Mucosa of rectum (tissue), 2 donors: Measurements from ENCODE around the gene C12orf57.
A peak's percentile ranks its signal among the peaks of the same experiment; 100 is the strongest.

Experiments
- H3K27ac ChIP-seq, 2 donors: one replicate each; pipeline ENCODE4 v1.7.0; 2013; ENCODE audit warnings: inconsistent platforms in 2 of 2, low read depth in 2 of 2, low read length in 2 of 2
- H3K27me3 ChIP-seq, 2 donors: one replicate each; pipeline ENCODE4 v1.7.0; 2013; ENCODE audit warnings: low read length in 2 of 2; ENCODE audit not compliant: control insufficient read depth in 2 of 2, insufficient read depth in 2 of 2
- H3K36me3 ChIP-seq, 2 donors: one replicate each; pipeline ENCODE4 v1.7.0; 2013; ENCODE audit warnings: low read length in 2 of 2; ENCODE audit not compliant: control insufficient read depth in 2 of 2, insufficient read depth in 2 of 2
- H3K4me1 ChIP-seq, 2 donors: one replicate each; pipeline ENCODE4 v1.7.0; 2013; ENCODE audit warnings: low read length in 2 of 2, mild to moderate bottlenecking in 1 of 2; ENCODE audit not compliant: control insufficient read depth in 2 of 2, insufficient read depth in 2 of 2
- H3K4me3 ChIP-seq, 2 donors: one replicate each; pipeline ENCODE4 v1.7.0; 2013; ENCODE audit warnings: low read length in 2 of 2
- H3K9ac ChIP-seq, 2 donors: one replicate each; pipeline ENCODE4 v1.7.0; 2013; ENCODE audit warnings: low read length in 2 of 2, low read depth in 1 of 2, mild to moderate bottlenecking in 1 of 2
- H3K9me3 ChIP-seq, 2 donors: one replicate each; pipeline ENCODE4 v1.7.0; 2013; ENCODE audit warnings: low read length in 2 of 2; ENCODE audit not compliant: control insufficient read depth in 2 of 2
- donor health status: healthy.
- donor health status: Normal muscosa, but diverticular disease.

Gene C12orf57

DNA sequence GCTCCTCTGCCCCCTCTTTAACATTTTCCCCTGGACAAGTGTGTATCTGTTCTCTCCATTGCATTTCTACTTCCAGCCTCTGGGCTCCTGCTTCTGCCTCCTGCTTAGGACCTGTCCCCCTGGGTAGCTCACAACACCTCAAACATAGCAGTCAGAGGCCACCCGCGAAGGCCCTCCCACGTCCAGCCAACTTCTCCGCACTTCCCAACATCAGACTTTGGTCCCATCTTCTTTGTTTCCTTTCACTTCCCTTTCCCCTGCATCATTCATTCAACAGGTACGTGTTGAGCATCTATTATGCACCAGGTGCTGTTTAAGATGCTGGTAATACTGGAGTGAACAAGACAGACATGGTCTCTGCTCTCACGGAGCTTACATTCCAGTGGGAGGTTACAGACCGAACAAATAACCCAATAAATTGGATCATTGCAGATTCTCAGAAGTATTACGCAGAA is 3.1 kb downstream of the C12orf57 start:
- H3K4me1 ChIP-seq = peaks cover 49 to 52% of the 10 kb centered on the region in 2 donors
- no peaks in the 10 kb centered on the region for H3K36me3 ChIP-seq
- peak overlapping the region; percentile 98 to 100 for H3K27ac ChIP-seq
- no peaks in the 10 kb centered on the region for H3K9me3 ChIP-seq
- H3K27me3 ChIP-seq = no peaks in the 10 kb centered on the region
- H3K4me3 ChIP-seq = peak overlapping the region; percentile 77 to 80
- peak overlapping the region; percentile 63 to 96 for H3K9ac ChIP-seq

GRCh38 chr12:6947615-6948014 is 3.8 kb downstream of the C12orf57 start:
- no peak overlapping the region for H3K27ac ChIP-seq
- no peaks in the 10 kb centered on the region for H3K27me3 ChIP-seq
- peak overlapping the region in 1 of 2 donors; percentile 63 for H3K9ac ChIP-seq
- peaks cover 49 to 52% of the 10 kb centered on the region in 2 donors for H3K4me1 ChIP-seq
- peaks cover 0 to 6% of the 10 kb centered on the region in 2 donors for H3K36me3 ChIP-seq
- no peak overlapping the region for H3K4me3 ChIP-seq
- no peaks in the 10 kb centered on the region for H3K9me3 ChIP-seq

- H3K4me1 ChIP-seq = peaks cover 41 to 47% of the 10 kb centered on the region in 2 donors
- H3K9me3 ChIP-seq = no peaks in the 10 kb centered on the region
- H3K27me3 ChIP-seq = no peaks in the 10 kb centered on the region
- peaks cover 0 to 8% of the 10 kb centered on the region in 2 donors for H3K36me3 ChIP-seq
- H3K27ac ChIP-seq = peak overlapping the region; percentile 24 to 77
- H3K9ac ChIP-seq = peak overlapping the region in 1 of 2 donors; percentile 63
- H3K4me3 ChIP-seq = no peak overlapping the region
Measured at GRCh38 chr12:6948873-6949594, 5.2 kb downstream of the C12orf57 start.

GRCh38 chr12:6950401-6950801 is 6.6 kb downstream of the C12orf57 start:
- Histone ChIP-seq H3K9me3 (no peaks in the 10 kb centered on the region), H3K9ac (peak overlapping the region in 1 of 2 donors; percentile 72), H3K4me3 (peak overlapping the region in 1 of 2 donors; percentile 76), H3K27me3 (no peaks in the 10 kb centered on the region), H3K36me3 (peaks cover 2 to 15% of the 10 kb centered on the region in 2 donors), H3K4me1 (peaks cover 35 to 46% of the 10 kb centered on the region in 2 donors), H3K27ac (peak overlapping the region; percentile 14 to 91)

- Histone ChIP-seq H3K9me3 (no peaks in the 10 kb centered on the region), H3K4me3 (peak within 1 kb of the TSS; percentile 62 to 76), H3K9ac (peak within 1 kb of the TSS; percentile 67 to 72), H3K36me3 (peaks cover 4 to 19% of the 10 kb centered on the region in 2 donors), H3K27me3 (no peaks in the 10 kb centered on the region), H3K4me1 (peaks cover 31 to 44% of the 10 kb centered on the region in 2 donors), H3K27ac (peak within 1 kb of the TSS; percentile 79 to 91)
Measured at GRCh38 chr12:6950811-6951540, 7.2 kb downstream of the C12orf57 start, which contains the start of gene PTPN6. TSS of gene PTPN6 (plus strand) at chr12:6951356. CDS start at chr12:6951513, 157 bp downstream.

- no peaks in the 10 kb centered on the region for H3K27me3 ChIP-seq
- peak overlapping the region; percentile 62 to 76 for H3K4me3 ChIP-seq
- H3K36me3 ChIP-seq = peaks cover 4 to 22% of the 10 kb centered on the region in 2 donors
- H3K4me1 ChIP-seq = peaks cover 30 to 42% of the 10 kb centered on the region in 2 donors
- H3K27ac ChIP-seq = peak overlapping the region; percentile 79 to 91
- no peaks in the 10 kb centered on the region for H3K9me3 ChIP-seq
- H3K9ac ChIP-seq = peak overlapping the region; percentile 67 to 72
Measured at GRCh38 chr12:6951551-6952120, 7.8 kb downstream of the C12orf57 start.

DNA sequence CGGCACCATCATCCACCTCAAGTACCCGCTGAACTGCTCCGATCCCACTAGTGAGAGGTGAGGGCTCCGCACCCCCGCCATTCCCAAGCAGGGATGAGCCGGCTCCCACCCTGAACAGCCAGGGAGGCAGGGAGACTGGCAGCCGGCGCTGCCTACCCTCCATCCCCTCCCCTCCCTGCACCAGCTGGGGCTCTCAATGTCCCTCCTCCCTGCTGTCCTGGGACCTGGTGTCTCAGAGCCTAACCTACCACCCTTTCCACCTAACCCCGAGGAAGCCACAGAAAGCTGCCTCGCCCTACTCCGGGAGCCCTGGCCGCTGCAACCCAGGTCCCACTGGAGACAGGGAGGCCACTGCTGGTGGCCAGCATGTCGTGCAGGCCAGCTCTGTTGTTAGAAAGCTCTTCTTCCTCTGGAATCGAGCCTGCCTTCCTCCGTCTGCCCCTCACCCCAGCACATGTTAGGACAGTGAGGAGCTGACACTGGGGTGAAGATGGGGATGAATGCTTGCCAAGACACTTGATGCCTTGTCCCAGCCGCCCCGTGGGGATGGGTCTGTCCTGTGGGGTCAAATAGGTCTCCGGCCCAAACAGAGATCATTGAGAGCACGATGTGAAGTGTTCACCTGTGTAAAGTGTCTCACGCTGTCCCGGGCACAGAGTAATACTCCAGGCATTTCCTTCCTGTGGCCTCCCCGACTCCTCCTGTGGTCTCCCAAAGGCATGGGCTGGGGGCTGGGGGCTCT is 8.5 kb downstream of the C12orf57 start:
- Histone ChIP-seq H3K4me1 (peaks cover 24 to 41% of the 10 kb centered on the region in 2 donors), H3K27me3 (no peaks in the 10 kb centered on the region), H3K9ac (peak overlapping the region; percentile 67 to 72), H3K9me3 (no peaks in the 10 kb centered on the region), H3K36me3 (peaks cover 7 to 28% of the 10 kb centered on the region in 2 donors), H3K27ac (peak overlapping the region; percentile 79 to 91), H3K4me3 (peak overlapping the region; percentile 62 to 76)

DNA sequence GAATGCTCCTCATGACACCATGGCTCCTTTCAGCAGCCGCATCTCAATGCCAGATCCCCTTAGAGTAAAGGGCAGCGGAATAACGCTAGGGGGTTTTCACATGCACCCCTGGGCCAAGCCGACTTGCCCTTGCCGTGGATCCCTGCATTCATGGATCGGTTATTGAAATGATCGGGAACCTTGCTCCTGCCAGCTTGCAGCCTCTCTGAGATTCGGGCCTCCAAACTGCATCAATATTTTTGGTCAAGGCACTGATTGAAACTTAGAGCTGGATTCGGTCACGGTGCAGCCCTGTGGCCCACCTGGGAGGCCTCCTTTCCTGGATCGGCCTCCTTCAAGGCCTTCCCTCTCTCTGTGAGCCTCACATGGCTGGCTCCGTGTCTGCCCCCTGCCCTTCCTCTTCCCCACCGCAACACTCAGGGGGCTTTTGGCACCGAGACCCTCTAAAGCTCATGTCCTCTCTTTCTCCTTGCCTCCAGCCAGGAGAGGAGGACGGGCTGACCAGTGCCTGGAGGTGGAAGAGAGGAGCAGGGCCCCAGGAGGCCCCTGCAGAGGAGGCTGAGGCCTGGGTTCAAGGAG is 9.1 kb downstream of the C12orf57 start:
- H3K4me1 ChIP-seq = peaks cover 23 to 47% of the 10 kb centered on the region in 2 donors
- H3K9me3 ChIP-seq = no peaks in the 10 kb centered on the region
- peak overlapping the region; percentile 67 to 72 for H3K9ac ChIP-seq
- no peaks in the 10 kb centered on the region for H3K27me3 ChIP-seq
- H3K4me3 ChIP-seq = peak overlapping the region; percentile 62 to 76
- peaks cover 7 to 32% of the 10 kb centered on the region in 2 donors for H3K36me3 ChIP-seq
- peak overlapping the region; percentile 79 to 91 for H3K27ac ChIP-seq
